Nucleus accumbens (tissue), 56 donors: ENCODE data around the gene KISS1R.

Source experiments
- DNase-seq, 56 donors: peaks; one replicate each; lab custom pipeline; 2025; lab: John Stamatoyannopoulos, UW

Gene KISS1R

GRCh38 chr19:917323-918151 is at the start of gene KISS1R:
KISS1R (plus strand) TSS chr19:917333; CDS start chr19:917503, 170 bp downstream.
- peak in 1 of 56 donors; percentile 25 for DNase-seq

- no peak for DNase-seq
Observed at GRCh38 chr19:867855-868457, 49.2 kb upstream of the KISS1R start.

GRCh38 chr19:868458-869244 is 48.5 kb upstream of the KISS1R start:
- DNase-seq: no peak

DNA sequence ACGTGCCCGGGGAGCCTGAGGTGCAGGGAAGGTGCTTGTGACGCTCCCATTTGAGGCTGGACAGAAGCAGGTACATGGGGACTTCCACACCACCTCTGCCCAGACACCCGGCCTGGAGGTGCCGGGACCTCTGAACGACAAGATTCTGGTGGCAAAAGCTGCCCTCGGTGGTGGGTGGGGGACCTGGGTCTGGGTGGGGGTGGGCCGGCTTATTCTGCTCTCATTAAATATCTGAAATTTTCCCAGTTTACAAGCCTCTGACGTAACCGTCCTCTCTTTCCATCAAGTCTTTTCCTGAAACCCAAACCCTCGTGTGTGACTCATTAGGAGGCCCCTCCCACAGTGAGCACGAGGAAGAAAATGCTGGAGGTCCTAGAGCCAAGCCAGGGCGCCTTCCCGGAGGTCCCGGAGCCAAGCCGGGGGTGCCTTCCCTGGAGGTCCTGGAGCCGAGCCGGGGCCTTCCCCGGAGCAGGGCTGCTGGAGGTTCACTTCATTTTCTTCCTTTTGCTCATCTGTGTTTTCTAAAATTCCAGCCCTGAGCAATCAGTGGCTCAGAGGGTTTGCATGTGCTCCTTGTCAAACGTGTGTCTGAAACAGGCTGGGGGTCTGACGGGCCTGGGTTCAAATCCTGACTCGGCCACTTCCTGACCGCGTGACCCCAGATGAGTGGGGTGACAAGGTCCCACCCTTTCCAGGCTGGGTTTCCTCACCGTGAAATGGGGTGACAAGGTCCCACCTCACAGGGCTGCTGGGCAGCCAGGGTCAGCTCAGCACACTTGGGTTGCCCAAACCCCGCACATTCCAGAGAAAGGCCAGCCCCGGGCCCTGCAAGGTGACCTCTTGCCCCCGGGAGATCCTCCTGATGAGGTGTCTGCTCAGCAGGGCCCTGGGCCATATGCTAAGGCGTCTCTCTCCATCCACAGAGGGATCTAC is 47.6 kb upstream of the KISS1R start:
- peak in 3 of 56 donors; percentile 15 to 29 (median 17) for DNase-seq

GRCh38 chr19:870314-870713 is 46.8 kb upstream of the KISS1R start:
- DNase-seq: no peak

- peak in 17 of 56 donors; percentile 4 to 58 (median 31) for DNase-seq
Observed at GRCh38 chr19:870963-871401, 46.2 kb upstream of the KISS1R start.

DNA sequence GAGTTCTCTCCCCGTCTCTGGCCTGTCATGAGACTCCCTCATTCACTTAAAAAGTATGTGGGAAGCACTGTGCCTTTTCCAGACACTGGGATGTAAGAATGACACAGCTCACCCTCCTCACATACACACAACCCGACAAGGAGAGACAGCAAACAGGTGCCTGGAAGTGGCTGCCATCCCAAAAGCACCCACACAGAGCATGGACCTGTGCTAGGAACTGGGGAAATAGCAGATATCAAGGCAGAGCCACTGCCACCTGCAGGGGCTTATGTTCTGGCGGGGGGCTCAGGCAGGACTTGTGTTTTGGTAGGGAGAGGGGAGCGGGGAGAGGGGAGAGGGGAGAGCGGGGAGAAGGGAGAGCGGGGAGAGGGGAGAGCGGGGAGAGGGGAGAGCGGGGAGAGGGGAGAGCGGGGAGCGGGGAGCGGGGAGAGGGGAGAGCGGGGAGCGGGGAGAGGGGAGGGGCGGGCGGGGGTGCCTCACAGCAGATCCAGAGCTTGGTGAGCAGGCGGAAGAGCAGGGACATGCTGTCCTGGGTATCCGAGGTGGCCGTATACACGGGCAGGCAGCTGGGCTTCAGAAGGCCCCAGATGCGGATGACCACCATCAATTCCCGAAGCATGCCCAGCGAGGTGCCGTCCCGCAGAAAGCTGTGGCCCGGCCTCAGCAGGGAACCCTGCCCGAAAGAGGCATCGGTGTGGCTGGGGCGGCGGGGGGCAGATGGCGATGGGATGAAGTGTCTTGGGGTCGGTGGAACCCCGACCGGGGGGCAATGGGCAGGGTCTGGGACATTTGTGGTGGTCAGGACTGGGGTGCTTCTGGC is 45.5 kb upstream of the KISS1R start:
- DNase-seq: peak in 2 of 56 donors; percentile 6 to 33

DNA sequence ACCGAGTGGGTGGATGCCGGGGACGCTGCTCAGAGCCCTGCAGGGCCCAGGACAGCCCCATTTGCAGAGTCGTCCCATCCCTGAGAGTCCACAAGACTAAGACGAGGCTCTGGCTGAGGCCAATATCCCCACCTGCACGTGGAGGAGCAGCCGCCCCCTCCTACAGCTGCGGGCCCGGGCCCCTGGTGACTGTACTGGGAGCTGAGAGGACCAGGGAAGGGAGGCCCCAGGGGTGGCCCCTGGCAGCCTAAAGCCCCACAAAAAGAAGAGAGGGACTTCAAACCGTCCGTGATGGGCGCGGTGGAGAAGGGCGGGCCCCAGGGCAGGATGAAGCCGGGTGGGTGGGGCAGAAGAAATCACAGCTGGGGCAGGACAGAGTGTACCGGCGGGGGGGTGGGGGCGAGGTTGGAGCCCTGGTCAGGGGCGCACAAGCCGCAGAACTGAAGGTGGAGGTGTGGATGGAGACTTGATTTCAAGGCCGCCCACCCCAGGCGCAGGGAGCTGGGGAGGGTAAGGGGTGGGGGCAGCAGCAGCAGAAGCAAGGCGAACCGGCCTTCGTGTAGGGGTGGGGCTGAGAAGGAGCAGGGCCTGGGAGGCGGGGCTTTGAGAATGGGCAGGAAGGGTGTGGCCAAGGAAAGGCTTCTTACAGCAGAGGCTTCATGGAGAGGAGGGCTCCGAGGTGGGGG is 44.7 kb upstream of the KISS1R start:
- no peak for DNase-seq

GRCh38 chr19:873084-873483 is 44.0 kb upstream of the KISS1R start:
- peak in 2 of 56 donors; percentile 11 to 17 for DNase-seq

DNA sequence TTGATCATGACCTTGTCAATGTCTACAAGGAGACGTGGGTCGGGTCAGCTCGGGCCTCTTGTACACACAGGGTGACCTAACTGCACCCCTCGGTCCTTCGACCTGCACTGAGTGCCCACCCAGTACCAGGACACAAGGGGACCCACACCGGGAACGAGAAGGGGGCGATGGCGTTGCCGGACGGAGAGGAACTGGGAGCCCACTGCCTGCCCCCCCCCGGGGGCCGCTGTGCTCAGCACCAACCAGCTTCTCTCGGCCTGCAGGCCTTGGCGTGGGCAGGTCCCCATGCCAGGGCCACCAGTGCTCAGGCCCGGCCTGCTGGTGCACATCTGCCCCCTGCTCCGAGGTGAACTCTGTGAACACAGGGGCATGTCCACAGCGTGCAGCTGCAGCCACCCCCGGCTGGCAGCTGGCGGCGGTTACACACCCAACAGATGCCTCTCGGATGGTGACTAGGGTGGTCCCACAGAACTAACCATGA is 43.5 kb upstream of the KISS1R start:
- no peak for DNase-seq

GRCh38 chr19:875265-875879 is 41.8 kb upstream of the KISS1R start:
- no peak for DNase-seq

- DNase-seq: no peak
Observed at GRCh38 chr19:876089-876488, 41.0 kb upstream of the KISS1R start.

DNA sequence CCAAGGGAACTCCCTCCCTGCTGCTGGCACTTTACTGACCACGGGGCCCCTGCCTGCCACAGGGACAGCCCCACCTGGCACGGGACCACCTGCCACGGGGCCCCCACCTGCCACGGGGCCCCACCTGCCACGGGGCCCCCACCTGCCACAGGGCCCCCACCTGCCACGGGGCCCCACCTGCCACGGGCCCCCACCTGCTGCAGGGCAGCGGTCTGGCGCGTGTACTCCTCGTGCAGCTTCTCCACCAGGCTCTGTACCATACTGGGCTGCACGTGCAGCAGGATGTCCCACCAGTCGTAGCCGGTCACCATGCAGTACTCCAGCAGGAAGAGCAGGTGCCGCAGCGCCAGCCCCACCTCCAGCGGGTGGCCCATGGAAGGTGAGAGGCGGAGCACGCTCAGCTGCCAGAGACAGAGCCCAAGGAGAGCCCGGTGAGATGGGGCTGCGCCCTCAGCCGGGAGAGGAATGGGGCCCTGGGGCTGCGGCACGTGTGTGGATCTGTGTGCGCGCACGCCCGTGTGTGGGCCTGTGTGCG is 40.3 kb upstream of the KISS1R start:
- no peak for DNase-seq

DNA sequence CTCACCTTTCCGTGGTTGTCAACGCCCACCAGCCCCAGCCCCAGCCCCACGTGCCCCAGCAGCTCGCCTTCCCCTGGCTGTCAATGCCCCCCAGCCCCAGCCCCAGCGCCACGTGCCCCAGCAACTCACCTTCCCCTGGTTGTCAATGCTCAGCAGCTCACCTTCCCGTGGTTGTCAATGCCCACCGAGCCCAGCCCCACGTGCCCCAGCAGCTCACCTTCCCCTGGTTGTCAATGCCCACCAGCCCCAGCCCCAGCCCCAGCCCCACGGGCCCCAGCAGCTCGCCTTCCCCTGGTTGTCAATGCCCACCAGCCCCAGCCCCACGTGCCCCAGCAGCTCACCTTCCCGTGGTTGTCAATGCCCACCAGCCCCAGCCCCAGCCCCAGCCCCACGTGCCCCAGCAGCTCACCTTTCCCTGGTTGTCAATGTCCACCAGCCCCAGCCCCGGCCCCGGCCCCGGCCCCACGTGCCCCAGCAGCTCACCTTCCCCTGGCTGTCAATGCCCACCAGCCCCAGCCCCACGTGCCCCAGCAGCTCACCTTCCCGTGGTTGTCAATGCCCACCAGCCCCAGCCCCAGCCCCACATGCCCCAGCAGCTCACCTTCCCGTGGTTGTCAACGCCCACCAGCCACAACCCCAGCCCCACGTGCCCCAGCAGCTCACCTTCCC is 39.0 kb upstream of the KISS1R start:
- peak in 1 of 56 donors; percentile 14 for DNase-seq

GRCh38 chr19:878751-879561 is 38.2 kb upstream of the KISS1R start:
- peak in 8 of 56 donors; percentile 14 to 42 (median 27) for DNase-seq
